Measurements from ENCODE around the gene MRAP.
A peak's percentile ranks its signal among the peaks of the same experiment; 100 is the strongest.

The MRAP gene

GRCh38 chr21:32256873-32257620 lies 41.6 kb upstream of the MRAP start (continued):
- TF ChIP-seq PRDM1 (tag by site-specific recombination; IDR thresholded peaks at IDR 0.05) (peak; percentile 72; the same call in 1 of the 2 replicates), ZNF639 (tag by site-specific recombination; IDR thresholded peaks at IDR 0.05) (no peak), INSM2 (tag by site-specific recombination; IDR thresholded peaks at IDR 0.05) (no peak), ZNF112 (tag by site-specific recombination; IDR thresholded peaks at IDR 0.05) (no peak), OSR2 (tag by site-specific recombination; IDR thresholded peaks at IDR 0.05) (no peak), GLIS1 (tag by site-specific recombination; IDR thresholded peaks at IDR 0.05) (peak; percentile 75), PATZ1 (tag by site-specific recombination; IDR thresholded peaks at IDR 0.05) (0 out of 2 replicates have a peak, but pooled peaks have one; percentile 23), ZNF560 (tag by site-specific recombination; IDR thresholded peaks at IDR 0.05; ENCODE audit: borderline replicate concordance) (no peak), YY2 (tag by site-specific recombination; IDR thresholded peaks at IDR 0.05) (no peak), ZBTB11 (tag by site-specific recombination; conservative IDR thresholded peaks at IDR 0.05; ENCODE audit: low read depth) (no peak), GLI2 (tag by site-specific recombination; IDR thresholded peaks at IDR 0.05; ENCODE audit: borderline replicate concordance, low read depth) (no peak), ZNF585B (tag by site-specific recombination; IDR thresholded peaks at IDR 0.05) (no peak), ZNF561 (tag by site-specific recombination; IDR thresholded peaks at IDR 0.05; ENCODE audit: borderline replicate concordance) (0 out of 2 replicates have a peak, but pooled peaks have one; percentile 48), ZNF239 (tag by site-specific recombination; IDR thresholded peaks at IDR 0.05) (no peak), ZNF48 (tag by site-specific recombination; IDR thresholded peaks at IDR 0.05) (no peak)

- H3K27ac ChIP-seq (ENCODE audit: extremely low read depth, low read depth, low read length) = no peak overlapping the region
- H3K9me3 ChIP-seq (ENCODE audit: control insufficient read depth, insufficient read depth, low read depth, low read length) = no peaks in the 10 kb centered on the region
- peaks cover 9% of the 10 kb centered on the region for H3K4me1 ChIP-seq (ENCODE audit: control insufficient read depth, insufficient read depth, low read length)
- no peak overlapping the region for H3K4me3 ChIP-seq (ENCODE audit: low read depth, low read length)
- H3K36me3 ChIP-seq (ENCODE audit: control insufficient read depth in 2 of 2, insufficient read depth in 1 of 2, low read length in 2 of 2) = no peaks in the 10 kb centered on the region
- POLR2A ChIA-PET = interaction anchor here (1.3 to 1.5 kb wide), 2 partner anchors 10 to 21 kb away, joined by 3 read pairs; partner anchors contain the start of gene MIS18A
- CTCF ChIA-PET = interaction anchor here (0.5 to 5.1 kb wide), 53 partner anchors 10 to 1120 kb away, joined by 3 to 71 read pairs (median 4); partner anchors contain the start of genes HUNK and MIS18A
- TF ChIP-seq GFI1B (tag by site-specific recombination; IDR thresholded peaks at IDR 0.05) (no peak), ZNF654 (tag by site-specific recombination; IDR thresholded peaks at IDR 0.05; ENCODE audit: low read depth) (peak; percentile 95), ZNF514 (tag by site-specific recombination; IDR thresholded peaks at IDR 0.05) (no peak), ZNF416 (tag by site-specific recombination; IDR thresholded peaks at IDR 0.05) (no peak), CTCF (tag by site-specific recombination; IDR thresholded peaks at IDR 0.05) (peak; percentile 91), AEBP2 (tag by site-specific recombination; IDR thresholded peaks at IDR 0.05; ENCODE audit: borderline replicate concordance) (no peak), KLF9 (tag by site-specific recombination; IDR thresholded peaks at IDR 0.05; ENCODE audit: low read depth) (no peak)
Observed at GRCh38 chr21:32257962-32258785, 40.5 kb upstream of the MRAP start.

Data from HEK293 (cell line).